Measurements from ENCODE around the gene RIMKLA. TPM values are rescaled to one million over a fixed set of nuclear protein-coding genes. Genes with fewer than 3 reads are reported as not detected.

Gene RIMKLA
- total and polyA plus RNA-seq, 2 of the 13 experiments (the other 11 are each of a cell fraction or from before 2014, with no cell fraction given), result 2.5 to 3.8 TPM

GRCh38 chr1:42392967-42393848 lies 12.6 kb downstream of the RIMKLA start:
- no peak overlapping the region for H3K4me3 ChIP-seq (replicated peaks in 1 of 3; ENCODE audit: insufficient read depth in 1 of 3, low read depth in 2 of 3, low read length in 3 of 3)
- ATAC-seq (no peak), FAIRE-seq (no peak), DNase-seq (ENCODE audit: low spot score) (no peak)
- H3K27me3 ChIP-seq (ENCODE audit: control insufficient read depth in 1 of 2, insufficient read depth in 2 of 2, low read length in 2 of 2), result no peaks in the 10 kb centered on the region
- H3K4me1 ChIP-seq (ENCODE audit: insufficient read depth, low read length), result no peaks in the 10 kb centered on the region
- H3K9me3 ChIP-seq (ENCODE audit: low read length), result no peaks in the 10 kb centered on the region
- ChIA-PET CTCF (ENCODE audit: low intra/inter-chr PET ratio, low total read pairs) (no interaction called here), POLR2A (no interaction called here)
- in situ Hi-C loops (cut with HindIII; ENCODE audit: extremely low pct_ligation_motif_present, low pct_unique_long_range_greater_than_20kb), result no loop called here
- no peaks in the 10 kb centered on the region for H3K36me3 ChIP-seq (replicated peaks in 1 of 2; ENCODE audit: control insufficient read depth in 1 of 2, insufficient read depth in 2 of 2, low read length in 2 of 2)
- 80% methylated on average over 2 of the region's 2 CpGs for WGBS (ENCODE audit: low lambda C conversion rate)
- H3K4me2 ChIP-seq (ENCODE audit: low read depth, low read length), result no peak overlapping the region
- intact Hi-C loops (cut with micrococcal nuclease; ENCODE audit: unreplicated experiment), result no loop called here
- TF ChIP-seq ZNF552 (CRISPR knock-in tag; IDR thresholded peaks at IDR 0.05; ENCODE audit: borderline replicate concordance) (no peak), MEIS2 (CRISPR knock-in tag; IDR thresholded peaks at IDR 0.05) (no peak), FOXA1 (IDR thresholded peaks at IDR 0.05) (no peak), FOXA1 (CRISPR knock-in tag; IDR thresholded peaks at IDR 0.05) (no peak), BRF2 (CRISPR knock-in tag; IDR thresholded peaks at IDR 0.05) (no peak), JUND (CRISPR knock-in tag; IDR thresholded peaks at IDR 0.05) (no peak), FOXO1 (CRISPR knock-in tag; IDR thresholded peaks at IDR 0.05) (no peak), TCF12 (IDR thresholded peaks at IDR 0.05) (no peak), TCF12 (CRISPR knock-in tag; IDR thresholded peaks at IDR 0.05) (no peak), ARNT2 (CRISPR knock-in tag; IDR thresholded peaks at IDR 0.05; ENCODE audit: low read depth) (no peak), HMG20B (CRISPR knock-in tag; conservative IDR thresholded peaks at IDR 0.05) (no peak), ZNF501 (CRISPR knock-in tag; IDR thresholded peaks at IDR 0.05) (no peak), ISL2 (CRISPR knock-in tag; IDR thresholded peaks at IDR 0.05) (no peak), ZNF17 (CRISPR knock-in tag; IDR thresholded peaks at IDR 0.05) (no peak), ZNF878 (CRISPR knock-in tag; IDR thresholded peaks at IDR 0.05) (no peak)
- no peak overlapping the region for H2AFZ ChIP-seq (ENCODE audit: low read length)
- BruUV-seq (replicated peaks), result no TSS peak
- H3K79me2 ChIP-seq (ENCODE audit: insufficient read depth, low read length), result no peaks in the 10 kb centered on the region
- no peak overlapping the region for H3K27ac ChIP-seq (ENCODE audit: extremely low read length, insufficient read depth, low read length)
- H4K20me1 ChIP-seq (ENCODE audit: insufficient read depth, low read length), result no peaks in the 10 kb centered on the region
- H3K9ac ChIP-seq (ENCODE audit: insufficient read depth, low read depth, low read length), result no peak overlapping the region

Measured in HepG2 (cell line).